GM19324 (cell line): ENCODE results near the gene HERC5.
A peak's percentile ranks its signal among the peaks of the same experiment; 100 is the strongest.
"Not testable (repeated sequence)": the region's sequence is repeated elsewhere in the genome, so short reads cannot be mapped to it uniquely, and the experiment has no call there.

Experiments
- ATAC-seq: cut with Tn5 transposase; IDR thresholded peaks from one replicate; pipeline ENCODE4 v1.9.1; 2021; ENCODE audit warnings: mild to moderate bottlenecking, moderate library complexity; ENCODE audit not compliant: unreplicated experiment, low FRiP score

Gene HERC5

GRCh38 chr4:88517825-88518224, 60.9 kb downstream of the HERC5 start:
- ATAC-seq, result no peak

GRCh38 chr4:88518911-88519310, 62.0 kb downstream of the HERC5 start:
- ATAC-seq, result no peak

- ATAC-seq, result no peak
Observed at GRCh38 chr4:88522702-88523324, 65.9 kb downstream of the HERC5 start.

- peak; percentile 78 for ATAC-seq
Observed at GRCh38 chr4:88523325-88524129, 66.6 kb downstream of the HERC5 start, which contains the start of gene PYURF. Gene PYURF (minus strand): TSS chr4:88523776. CDS start chr4:88523700, 76 bp downstream.

- ATAC-seq, result no peak
Observed at GRCh38 chr4:88524171-88524570, 67.3 kb downstream of the HERC5 start.

GRCh38 chr4:88526221-88526815, 69.4 kb downstream of the HERC5 start:
- no peak for ATAC-seq

- peak; percentile 61 for ATAC-seq
Observed at GRCh38 chr4:88527787-88528186, 70.9 kb downstream of the HERC5 start.

- ATAC-seq, result no peak
Observed at GRCh38 chr4:88528861-88529260, 71.9 kb downstream of the HERC5 start.

GRCh38 chr4:88531549-88531948, 74.6 kb downstream of the HERC5 start:
- no peak for ATAC-seq

GRCh38 chr4:88533088-88533790, 76.3 kb downstream of the HERC5 start:
- ATAC-seq, result no peak

- no peak for ATAC-seq
Observed at GRCh38 chr4:88533937-88534750, 77.2 kb downstream of the HERC5 start.

- ATAC-seq, result no peak
Observed at GRCh38 chr4:88535090-88535755, 78.3 kb downstream of the HERC5 start.

- no peak for ATAC-seq
Observed at GRCh38 chr4:88537709-88538108, 80.8 kb downstream of the HERC5 start.

GRCh38 chr4:88539322-88540068, 82.6 kb downstream of the HERC5 start:
- ATAC-seq, result not testable (repeated sequence)

GRCh38 chr4:88549815-88550214, 92.9 kb downstream of the HERC5 start:
- ATAC-seq, result no peak
